SU-DHL-6 (cell line): Measurements from ENCODE around the gene KDM4B.

ENCODE experiments used
- H2AFZ ChIP-seq: fragments of 200-600 bp; sonication (generic); 2 replicates; pipeline ENCODE4 v1.6.1; 2014; ENCODE audit warnings: low read depth, mild to moderate bottlenecking, moderate library complexity, mixed read lengths, antibody characterized with exemption, low read length; ENCODE audit not compliant: severe bottlenecking
- H3F3A ChIP-seq: fragments of 200-600 bp; shearing (Covaris generic); 2 replicates; pipeline ENCODE4 v1.6.0; 2016; ENCODE audit warnings: antibody characterized with exemption, mild to moderate bottlenecking; ENCODE audit not compliant: insufficient read depth
- H3K27ac ChIP-seq: fragments of 200-600 bp; sonication (generic); 2 replicates; pipeline ENCODE4 v1.5.1; 2016; ENCODE audit warnings: low read depth, mild to moderate bottlenecking, low read length, moderate library complexity, mixed read lengths
- H3K27me3 ChIP-seq: fragments of 200-600 bp; sonication (generic), shearing (Covaris generic); 2 replicates; pipeline ENCODE4 v1.6.0; 2014; ENCODE audit warnings: mild to moderate bottlenecking, low read length
- H3K36me3 ChIP-seq: fragments of 200-600 bp; sonication (generic); 2 replicates; pipeline ENCODE4 v1.6.1; 2014; ENCODE audit warnings: mild to moderate bottlenecking, low read length, mixed read lengths
- H3K4me2 ChIP-seq: fragments of 300-600, 200-600 bp; shearing (Covaris generic), sonication (generic); 2 replicates; pipeline ENCODE4 v1.6.0; 2014; ENCODE audit warnings: low read length, low read depth, mild to moderate bottlenecking; ENCODE audit not compliant: poor library complexity, severe bottlenecking
- H3K4me3 ChIP-seq: fragments of 200-600 bp; sonication (generic); 2 replicates; pipeline ENCODE4 v1.5.1; 2014; ENCODE audit warnings: antibody characterized with exemption, low read length, mild to moderate bottlenecking, mixed read lengths; ENCODE audit not compliant: insufficient read depth, poor library complexity, severe bottlenecking
- H3K79me2 ChIP-seq: fragments of 200-600 bp; sonication (generic); 2 replicates; pipeline ENCODE4 v1.6.1; 2014; ENCODE audit warnings: mild to moderate bottlenecking, low read length, moderate library complexity; ENCODE audit not compliant: insufficient read depth
- H3K9ac ChIP-seq: fragments of 200-600 bp; sonication (generic); 2 replicates; pipeline ENCODE4 v1.7.0; 2014; ENCODE audit warnings: mild to moderate bottlenecking, low read length
- H3K9me2 ChIP-seq: fragments of 200-600 bp; sonication (generic); replicated peaks from 2 replicates; pipeline ENCODE4 v1.6.1; 2014; ENCODE audit warnings: low read length; ENCODE audit not compliant: insufficient read depth
- H3K9me3 ChIP-seq: fragments of 200-600 bp; sonication (generic); 2 replicates; pipeline ENCODE4 v1.6.1; 2014; ENCODE audit warnings: low read length, mixed read lengths; ENCODE audit not compliant: insufficient read depth
- H4K20me1 ChIP-seq: fragments of 200-600 bp; sonication (generic); 2 replicates; pipeline ENCODE4 v1.6.1; 2014; ENCODE audit warnings: low read depth, mild to moderate bottlenecking, antibody characterized with exemption, low read length, moderate library complexity, mixed read lengths
- CTCF ChIP-seq: fragments of 200-600 bp; sonication (generic); IDR thresholded peaks from one replicate; pipeline ENCODE4 v1.5.1; 2017; ENCODE audit warnings: antibody characterized with exemption, mild to moderate bottlenecking, low read length, moderate library complexity; ENCODE audit not compliant: insufficient read depth, poor library complexity, severe bottlenecking
- EZH2phosphoT487 ChIP-seq: fragments of 200-600 bp; sonication (generic), shearing (Covaris generic); conservative IDR thresholded peaks from 2 replicates; pipeline ENCODE4 v1.6.1; 2018; ENCODE audit warnings: mild to moderate bottlenecking, antibody characterized with exemption, low read length, moderate library complexity, mixed read lengths

KDM4B gene

GRCh38 chr19:5039642-5040543, 71.0 kb downstream of the KDM4B start:
- Histone ChIP-seq H3K4me2 (no peak overlapping the region), H3K9me3 (no peaks in the 10 kb centered on the region), H2AFZ (no peak overlapping the region), H3K36me3 (no peaks in the 10 kb centered on the region), H3K27ac (no peak overlapping the region), H3F3A (no peaks in the 10 kb centered on the region), H3K79me2 (no peaks in the 10 kb centered on the region), H4K20me1 (no peaks in the 10 kb centered on the region), H3K9me2 (no peaks in the 10 kb centered on the region), H3K9ac (no peak overlapping the region), H3K27me3 (no peaks in the 10 kb centered on the region), H3K4me3 (no peak overlapping the region)
- no peak for TF ChIP-seq EZH2phosphoT487
- no peak for TF ChIP-seq CTCF

- Histone ChIP-seq H4K20me1 (no peaks in the 10 kb centered on the region), H3K9me2 (no peaks in the 10 kb centered on the region), H3K4me3 (no peak overlapping the region), H3K9me3 (no peaks in the 10 kb centered on the region), H3K79me2 (no peaks in the 10 kb centered on the region), H2AFZ (no peak overlapping the region), H3K27me3 (no peaks in the 10 kb centered on the region), H3K27ac (no peak overlapping the region), H3F3A (no peaks in the 10 kb centered on the region), H3K36me3 (no peaks in the 10 kb centered on the region), H3K9ac (no peak overlapping the region), H3K4me2 (no peak overlapping the region)
- TF ChIP-seq CTCF (no peak), EZH2phosphoT487 (no peak)
These were observed 71.7 kb downstream of the KDM4B start for GRCh38 chr19:5040544-5041167.

- Histone ChIP-seq H4K20me1 (no peaks in the 10 kb centered on the region), H3K36me3 (no peaks in the 10 kb centered on the region), H3F3A (no peaks in the 10 kb centered on the region), H3K4me2 (no peak overlapping the region), H3K27ac (no peak overlapping the region), H3K27me3 (no peaks in the 10 kb centered on the region), H3K9me2 (no peaks in the 10 kb centered on the region), H3K4me3 (no peak overlapping the region), H3K79me2 (no peaks in the 10 kb centered on the region), H3K9ac (no peak overlapping the region), H2AFZ (no peak overlapping the region), H3K9me3 (no peaks in the 10 kb centered on the region)
- TF ChIP-seq EZH2phosphoT487 (no peak), CTCF (no peak)
These were observed 72.4 kb downstream of the KDM4B start for GRCh38 chr19:5041168-5041912.
